Activated effector memory CD4-positive, alpha-beta T cell treated with anti-CD3 and anti-CD28 coated beads, Interleukin-2, amount 50 U/mL, for 16 hours (primary cell): ENCODE results near the gene RASSF1.
"Not testable (repeated sequence)": the region's sequence is repeated elsewhere in the genome, so short reads cannot be mapped to it uniquely, and the experiment has no call there.

Experiments used
- DNase-seq: peaks from one replicate; pipeline ENCODE4 v3.0.0-alpha.2; 2020

RASSF1 gene

GRCh38 chr3:50322386-50323091 is 18.1 kb downstream of the RASSF1 start, which contains the start of gene HYAL2:
Gene HYAL2 (minus strand): TSS chr3:50322745. CDS start chr3:50320489, 2,256 bp downstream.
- DNase-seq = no peak

- no peak for DNase-seq
Observed at GRCh38 chr3:50322115-50322385, 18.6 kb downstream of the RASSF1 start.

GRCh38 chr3:50321336-50322114 is 19.1 kb downstream of the RASSF1 start:
- peak; percentile 94 for DNase-seq

GRCh38 chr3:50320853-50321335 is 19.7 kb downstream of the RASSF1 start:
- peak; percentile 88 for DNase-seq

- DNase-seq = no peak
Observed at GRCh38 chr3:50319894-50320625, 20.6 kb downstream of the RASSF1 start.

GRCh38 chr3:50319181-50319893 is 21.3 kb downstream of the RASSF1 start:
- no peak for DNase-seq

GRCh38 chr3:50318615-50319014 is 22.0 kb downstream of the RASSF1 start:
- no peak for DNase-seq

- no peak for DNase-seq
Observed at GRCh38 chr3:50318163-50318562, 22.5 kb downstream of the RASSF1 start.

GRCh38 chr3:50317300-50317699 is 23.3 kb downstream of the RASSF1 start:
- no peak for DNase-seq

- peak; percentile 91 for DNase-seq
Observed at GRCh38 chr3:50316657-50317242, 23.9 kb downstream of the RASSF1 start.

- DNase-seq = no peak
Observed at GRCh38 chr3:50314816-50315215, 25.8 kb downstream of the RASSF1 start.

- no peak for DNase-seq
Observed at GRCh38 chr3:50314342-50314741, 26.3 kb downstream of the RASSF1 start.

- DNase-seq = not testable (repeated sequence)
Observed at GRCh38 chr3:50312041-50312440, 28.6 kb downstream of the RASSF1 start.

GRCh38 chr3:50304601-50305000 is 36.0 kb downstream of the RASSF1 start:
- DNase-seq = no peak

- DNase-seq = peak; percentile 59
Observed at GRCh38 chr3:50303013-50303815, 37.4 kb downstream of the RASSF1 start, which contains the start of gene HYAL1. Gene HYAL1 (minus strand): TSS chr3:50303574. CDS start chr3:50302956, 618 bp downstream.

GRCh38 chr3:50302095-50303012 is 38.3 kb downstream of the RASSF1 start:
- peak; percentile 61 for DNase-seq

GRCh38 chr3:50300681-50301254 is 39.9 kb downstream of the RASSF1 start:
- DNase-seq = no peak

- peak; percentile 61 for DNase-seq
Observed at GRCh38 chr3:50299929-50300680, 40.5 kb downstream of the RASSF1 start.

- no peak for DNase-seq
Observed at GRCh38 chr3:50299638-50299928, 41.1 kb downstream of the RASSF1 start.
